Stomach (tissue), 9 donors: ENCODE measurements around the gene STK17A. TPM values are rescaled to one million over a fixed set of nuclear protein-coding genes. Genes with fewer than 3 reads are reported as not detected.

Experiments used
- DNase-seq, 2 donors: peaks; one replicate each; pipeline versions ENCODE4 v3.0.0 to v3.0.0-alpha.2; 2013 to 2019
- H3K27ac ChIP-seq, 5 donors: fragments of 200-600 bp in 4 of 5; sonication (generic) in 4 of 5; one replicate each; pipeline ENCODE4 v1.5.1; 2013 to 2019; ENCODE audit warnings: mild to moderate bottlenecking in 1 of 5, moderate library complexity in 1 of 5
- H3K27me3 ChIP-seq, 3 donors: fragments of 200-600 bp; sonication (generic); one replicate each; pipeline ENCODE4 v1.5.1; 2017 to 2019; ENCODE audit warnings: mixed run types in 1 of 3
- H3K36me3 ChIP-seq, 4 donors: fragments of 200-600 bp; sonication (generic); 1 replicate in 3 of 4; 2 replicates in 1 of 4; pipeline ENCODE4 v1.5.1; 2016 to 2019
- H3K4me1 ChIP-seq, 4 donors: fragments of 200-600 bp; sonication (generic); one replicate each; pipeline ENCODE4 v1.5.1; 2016 to 2019
- H3K4me3 ChIP-seq, 4 donors: fragments of 200-600 bp; sonication (generic) in 3 of 4; one replicate each; pipeline ENCODE4 v1.5.1; 2016 to 2019; ENCODE audit warnings: mild to moderate bottlenecking in 1 of 4
- H3K9me3 ChIP-seq, 4 donors: fragments of 200-600 bp; sonication (generic); one replicate each; pipeline ENCODE4 v1.5.1; 2016 to 2019
- CTCF ChIP-seq, 7 experiments: fragments of 450-650 bp in 4 of 7; fragments of 200-600 bp in 3 of 7; sonication (generic) in 3 of 7; IDR thresholded peaks; one replicate each; pipeline ENCODE4 v1.5.1; 2016 to 2019; ENCODE audit warnings: antibody characterized with exemption in 7 of 7, control low read depth in 2 of 7, mild to moderate bottlenecking in 1 of 7
- EP300 ChIP-seq: sonication (generic); formaldehyde crosslinking; IDR thresholded peaks from one replicate; pipeline ENCODE4 v1.6.1; 2017; ENCODE audit warnings: antibody characterized with exemption
- POLR2A ChIP-seq, 4 donors: fragments of 450-650 bp; IDR thresholded peaks; one replicate each; pipeline ENCODE4 v1.6.1; 2016; ENCODE audit warnings: antibody characterized with exemption in 4 of 4, control low read depth in 2 of 4, mild to moderate bottlenecking in 1 of 4, moderate library complexity in 1 of 4
- POLR2AphosphoS5 ChIP-seq, 3 donors: sonication (generic); formaldehyde crosslinking; IDR thresholded peaks; one replicate each; pipeline ENCODE4 v1.6.1; 2016; ENCODE audit warnings: antibody characterized with exemption in 3 of 3
- WGBS, 5 donors: extraction: QIAGEN DNeasy Blood & Tissue Kit in 3 of 5; methylation state at CpG; one replicate each; pipeline versions ENCODE4 v1.1.5 to v1.1.7; 2013 to 2018; 5-methylcytosine and 5-hydroxymethylcytosine counted together
- intact Hi-C: fragments of 100-400 bp; cut with DNase I; formaldehyde crosslinking; loops from one replicate; pipeline ENCODE4 v1.15.1; 2023; ENCODE audit warnings: low total_unique reads
- polyA plus RNA-seq, 3 donors: library from polyadenylated mRNA; stranded (reverse); fragments of 200-250 nt; gene quantifications; one replicate each; pipeline ENCODE4 v1.2.3, GENCODE V29; 2013
- total RNA-seq, 5 donors: library from RNA; depleted of rRNA; stranded (reverse); fragments of >200 nt; gene quantifications; one replicate each; pipeline versions ENCODE4 v1.1.0 to v1.2.3, GENCODE V29; 2014 to 2016
- donor health status: healthy with polysubstance abuse.
- donor health status: Bipolar disorder and iron deficiency.
- donor health status: healthy.

The STK17A gene
- total and polyA plus RNA-seq, 8 donors: 6.3 to 33.0 (median 27.0) TPM

DNA sequence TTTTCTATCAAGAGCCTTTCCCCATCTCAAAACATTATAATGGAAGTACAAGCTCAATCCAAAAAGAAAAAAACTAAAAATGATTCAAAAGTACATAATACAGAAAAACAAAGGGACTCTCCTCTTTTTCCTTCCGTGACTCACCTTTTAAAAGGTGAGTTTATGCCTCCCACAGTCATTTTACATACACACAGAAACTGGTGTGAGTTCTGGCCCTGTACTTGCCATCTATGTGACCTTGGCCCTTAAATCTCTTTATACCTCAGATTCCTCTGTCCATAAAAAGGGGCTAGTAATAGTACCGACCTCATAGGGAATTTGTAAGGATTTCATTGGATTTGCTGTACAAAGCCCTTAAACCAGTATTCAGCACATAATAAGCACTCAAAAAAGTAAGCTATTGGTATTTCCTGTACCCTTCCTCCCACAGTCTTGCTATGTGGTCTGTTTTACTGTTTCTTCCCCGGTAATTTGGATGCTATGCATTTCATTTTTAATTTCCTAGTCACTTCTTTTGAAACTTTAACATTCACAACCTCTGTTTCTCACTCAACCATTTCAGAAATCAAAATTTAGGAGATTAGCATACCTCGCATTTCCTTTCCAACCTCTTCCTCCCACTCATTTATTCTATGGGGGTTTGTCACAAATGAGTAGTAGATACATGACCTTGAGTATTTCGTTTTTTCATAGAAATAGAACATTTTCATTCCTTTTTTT, 39.0 kb downstream of the STK17A start:
- TF ChIP-seq CTCF (IDR thresholded peaks at IDR 0.05) (no peak), POLR2A (IDR thresholded peaks at IDR 0.05) (no peak), POLR2AphosphoS5 (IDR thresholded peaks at IDR 0.05) (no peak), EP300 (no peak)
- H3K27ac ChIP-seq: no peak overlapping the region
- WGBS, 5 donors: 80 to 86% (median 84%) methylated on average over 5 of the region's 5 CpGs
- no peak overlapping the region for H3K4me3 ChIP-seq
- no peaks in the 10 kb centered on the region for H3K27me3 ChIP-seq
- intact Hi-C loops: no loop called here
- peaks cover 0 to 79% (median 39%) of the 10 kb centered on the region in 4 donors for H3K36me3 ChIP-seq
- H3K9me3 ChIP-seq: no peaks in the 10 kb centered on the region
- peaks cover 0 to 34% (median 16%) of the 10 kb centered on the region in 4 donors for H3K4me1 ChIP-seq
- no peak for DNase-seq

DNA sequence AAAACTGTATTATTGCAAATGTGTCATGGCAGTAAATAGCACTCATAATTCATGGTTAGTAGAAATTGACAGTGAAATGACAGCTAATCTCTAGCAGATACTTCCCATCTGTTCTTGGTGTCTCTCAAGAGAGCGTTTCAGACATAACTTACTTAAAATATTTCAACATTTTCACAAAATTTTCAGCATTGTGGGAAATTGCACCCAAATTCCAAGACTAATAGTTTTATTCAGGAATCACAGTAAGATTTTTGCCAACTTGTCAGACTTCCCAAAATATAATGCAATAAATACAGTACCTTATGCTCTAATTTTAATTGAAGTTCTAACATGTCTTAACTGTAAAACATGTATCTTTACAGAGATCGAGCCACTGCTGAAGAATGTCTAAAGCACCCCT, 41.2 kb downstream of the STK17A start:
- Histone ChIP-seq H3K4me3 (no peak overlapping the region), H3K27me3 (no peaks in the 10 kb centered on the region), H3K27ac (no peak overlapping the region), H3K9me3 (no peaks in the 10 kb centered on the region), H3K4me1 (peaks cover 0 to 26% (median 11%) of the 10 kb centered on the region in 4 donors), H3K36me3 (peaks cover 0 to 69% (median 48%) of the 10 kb centered on the region in 4 donors)
- 86 to 98% (median 94%) methylated on average over 2 of the region's 2 CpGs for WGBS, 5 donors
- TF ChIP-seq CTCF (IDR thresholded peaks at IDR 0.05): no peak
- no peak for TF ChIP-seq EP300
- no peak for TF ChIP-seq POLR2A (IDR thresholded peaks at IDR 0.05)
- no peak for TF ChIP-seq POLR2AphosphoS5 (IDR thresholded peaks at IDR 0.05)
- intact Hi-C loops: no loop called here
- DNase-seq: no peak

DNA sequence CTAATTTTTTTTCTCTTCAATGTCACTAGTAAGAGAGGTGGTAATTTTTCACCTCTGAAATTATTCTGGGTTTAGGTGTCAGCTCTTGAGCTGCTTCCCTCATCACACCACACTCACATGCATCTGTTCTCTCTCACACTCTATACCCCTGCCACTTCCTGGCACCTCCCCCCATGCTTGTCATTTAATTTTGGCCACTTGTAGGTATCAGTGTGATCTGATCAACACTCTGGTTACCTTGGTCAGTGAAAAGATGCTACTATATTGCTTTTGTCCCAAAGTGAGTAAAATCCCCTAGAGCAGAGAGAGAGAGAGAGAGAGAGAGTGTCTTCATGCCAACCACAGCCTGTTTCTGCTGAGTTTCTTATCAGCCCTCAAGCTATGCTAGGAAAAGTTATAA, 42.5 kb downstream of the STK17A start:
- peak in 1 of 2 donors; percentile 51 for DNase-seq
- peaks cover 0 to 26% (median 13%) of the 10 kb centered on the region in 4 donors for H3K4me1 ChIP-seq
- H3K27me3 ChIP-seq: no peaks in the 10 kb centered on the region
- peaks cover 0 to 59% (median 44%) of the 10 kb centered on the region in 4 donors for H3K36me3 ChIP-seq
- no peak overlapping the region for H3K4me3 ChIP-seq
- TF ChIP-seq POLR2AphosphoS5 (IDR thresholded peaks at IDR 0.05) (no peak), CTCF (IDR thresholded peaks at IDR 0.05) (no peak), POLR2A (IDR thresholded peaks at IDR 0.05) (no peak), EP300 (no peak)
- H3K9me3 ChIP-seq: no peaks in the 10 kb centered on the region
- intact Hi-C loops: no loop called here
- peak overlapping the region in 3 of 5 donors; percentile 9 to 30 (median 29) for H3K27ac ChIP-seq

DNA sequence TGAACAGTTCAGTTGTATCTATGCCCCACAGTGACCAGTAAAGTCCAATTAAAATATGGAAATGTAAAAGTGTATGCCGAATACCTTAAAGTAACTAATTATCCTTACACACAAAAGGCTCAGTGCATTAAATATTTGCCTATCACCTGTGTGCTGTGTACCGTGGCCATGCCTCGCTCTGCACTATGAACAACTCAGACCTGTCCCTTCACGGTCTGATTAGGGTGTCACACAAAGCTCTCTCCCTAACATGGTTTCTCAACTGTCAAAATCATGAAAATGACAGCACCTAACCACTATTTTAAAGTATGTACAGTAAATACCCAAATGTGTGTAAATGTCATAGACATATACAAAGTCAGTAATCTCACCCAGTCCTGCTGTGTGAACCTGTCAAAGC, 43.1 kb downstream of the STK17A start:
- TF ChIP-seq POLR2AphosphoS5 (IDR thresholded peaks at IDR 0.05) (no peak), POLR2A (IDR thresholded peaks at IDR 0.05) (no peak), CTCF (IDR thresholded peaks at IDR 0.05) (no peak), EP300 (no peak)
- H3K27me3 ChIP-seq: no peaks in the 10 kb centered on the region
- no peaks in the 10 kb centered on the region for H3K9me3 ChIP-seq
- H3K27ac ChIP-seq: peak overlapping the region in 4 of 5 donors; percentile 7 to 30 (median 19)
- WGBS, 5 donors: 25 to 63% (median 45%) methylated on average over 4 of the region's 4 CpGs
- no peak for DNase-seq
- H3K36me3 ChIP-seq: peaks cover 0 to 59% (median 45%) of the 10 kb centered on the region in 4 donors
- no peak overlapping the region for H3K4me3 ChIP-seq
- H3K4me1 ChIP-seq: peaks cover 0 to 26% (median 13%) of the 10 kb centered on the region in 4 donors
- intact Hi-C loops: no loop called here
